GM12878 (cell line): ENCODE results near the gene OCIAD2. TPM values are rescaled to one million over a fixed set of nuclear protein-coding genes. Genes with fewer than 3 reads are reported as not detected.

Experiments
- ATF7 ChIP-seq: fragments of 450-650 bp; IDR thresholded peaks from 2 replicates; pipeline ENCODE4 v1.6.1; 2016; ENCODE audit warnings: low read depth, mild to moderate bottlenecking
- EED ChIP-seq: sonication (generic); IDR thresholded peaks from 2 replicates; pipeline ENCODE4 v1.6.1; 2016; ENCODE audit warnings: antibody characterized with exemption, low read depth
- ETV6 ChIP-seq, 2 experiments: fragments of 450-650 bp in 1 of 2; IDR thresholded peaks in 1 of 2; conservative IDR thresholded peaks in 1 of 2; 2 replicates each; pipeline ENCODE4 v1.6.1; 2014; ENCODE audit warnings: antibody characterized with exemption in 1 of 2, borderline replicate concordance in 1 of 2, low read depth in 1 of 2, mild to moderate bottlenecking in 1 of 2, moderate library complexity in 1 of 2
- FOXK2 ChIP-seq: fragments of 450-650 bp; IDR thresholded peaks from 2 replicates; pipeline ENCODE4 v1.6.1; 2017; ENCODE audit warnings: mild to moderate bottlenecking, moderate library complexity
- NR2F1 ChIP-seq: fragments of 450-650 bp; conservative IDR thresholded peaks from 2 replicates; pipeline ENCODE4 v1.6.1; 2017; ENCODE audit warnings: mild to moderate bottlenecking
- WRNIP1 ChIP-seq: IDR thresholded peaks from 2 replicates; pipeline ENCODE4 v1.6.1; 2011; ENCODE audit warnings: low read depth, low read length, improper control_type of control experiment, borderline replicate concordance
- polyA plus RNA-seq, 11 experiments: library from polyadenylated mRNA; depleted of rRNA in 4 of 11; unstranded in 6 of 11; stranded (reverse) in 5 of 11; fragments of >200 nt; fragmentation: Nextera tagmentation in 4 of 11; fragmentation: Illumina TruSeq in 1 of 11; extraction: Ambion mirVana in 4 of 11; extraction: Trizol in 1 of 11; gene quantifications; 1 replicate in 1 of 11; 2 replicates in 10 of 11; pipeline versions ENCODE4 v1.2.1 to v1.2.3, GENCODE V29; 2011 to 2016; ENCODE audit warnings: inconsistent platforms in 2 of 11, missing spikeins in 2 of 11, low read depth in 1 of 11
- total RNA-seq, 4 experiments: library from RNA; depleted of rRNA in 3 of 4; stranded (reverse); fragments of >200 nt in 3 of 4; fragmentation: Illumina TruSeq in 1 of 4; extraction: Trizol in 1 of 4; gene quantifications; 2 replicates each; pipeline versions ENCODE4 v1.2.1 to v1.2.3, GENCODE V29; 2013 to 2021
- TF ChIP-seq, protein P1 (sequence below): IDR thresholded peaks from 2 replicates; pipeline ENCODE4 v1.6.1; 2012; ENCODE audit warnings: improper control_type of control experiment, low read depth, low read length; ENCODE audit not compliant: insufficient replicate concordance
- TF ChIP-seq, protein P2 (sequence below): IDR thresholded peaks from 2 replicates; pipeline ENCODE4 v1.6.1; 2011; ENCODE audit warnings: borderline replicate concordance, low read depth, mild to moderate bottlenecking, moderate library complexity, mixed read lengths, low read length; ENCODE audit not compliant: insufficient read depth; ENCODE audit errors: extremely low read length

The OCIAD2 gene
- total and polyA plus RNA-seq, 10 of the 15 experiments (the other 5 are each of a cell fraction or from before 2014, with no cell fraction given): 42.4 to 140 (median 70.0) TPM

DNA sequence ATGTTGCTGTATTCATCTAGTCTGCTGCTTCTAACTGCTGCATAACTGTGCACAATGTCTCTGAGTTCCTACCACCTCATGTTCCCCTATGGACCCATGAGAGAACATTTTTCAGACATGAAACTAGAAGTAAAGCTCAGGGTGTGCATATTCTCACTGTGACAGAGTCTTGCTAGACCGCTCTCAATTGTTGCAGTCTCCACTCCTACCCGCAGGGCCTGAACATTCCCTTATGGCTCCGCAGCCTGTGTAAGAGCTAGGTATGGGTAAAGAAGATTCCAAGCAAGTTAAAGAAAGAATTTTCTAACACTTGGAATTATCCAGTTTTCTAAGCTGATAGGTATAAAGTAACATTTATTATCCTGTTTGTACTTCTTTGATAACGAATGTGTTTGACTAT, 5.4 kb downstream of the OCIAD2 start (continued):
- TF ChIP-seq, protein P1, sequence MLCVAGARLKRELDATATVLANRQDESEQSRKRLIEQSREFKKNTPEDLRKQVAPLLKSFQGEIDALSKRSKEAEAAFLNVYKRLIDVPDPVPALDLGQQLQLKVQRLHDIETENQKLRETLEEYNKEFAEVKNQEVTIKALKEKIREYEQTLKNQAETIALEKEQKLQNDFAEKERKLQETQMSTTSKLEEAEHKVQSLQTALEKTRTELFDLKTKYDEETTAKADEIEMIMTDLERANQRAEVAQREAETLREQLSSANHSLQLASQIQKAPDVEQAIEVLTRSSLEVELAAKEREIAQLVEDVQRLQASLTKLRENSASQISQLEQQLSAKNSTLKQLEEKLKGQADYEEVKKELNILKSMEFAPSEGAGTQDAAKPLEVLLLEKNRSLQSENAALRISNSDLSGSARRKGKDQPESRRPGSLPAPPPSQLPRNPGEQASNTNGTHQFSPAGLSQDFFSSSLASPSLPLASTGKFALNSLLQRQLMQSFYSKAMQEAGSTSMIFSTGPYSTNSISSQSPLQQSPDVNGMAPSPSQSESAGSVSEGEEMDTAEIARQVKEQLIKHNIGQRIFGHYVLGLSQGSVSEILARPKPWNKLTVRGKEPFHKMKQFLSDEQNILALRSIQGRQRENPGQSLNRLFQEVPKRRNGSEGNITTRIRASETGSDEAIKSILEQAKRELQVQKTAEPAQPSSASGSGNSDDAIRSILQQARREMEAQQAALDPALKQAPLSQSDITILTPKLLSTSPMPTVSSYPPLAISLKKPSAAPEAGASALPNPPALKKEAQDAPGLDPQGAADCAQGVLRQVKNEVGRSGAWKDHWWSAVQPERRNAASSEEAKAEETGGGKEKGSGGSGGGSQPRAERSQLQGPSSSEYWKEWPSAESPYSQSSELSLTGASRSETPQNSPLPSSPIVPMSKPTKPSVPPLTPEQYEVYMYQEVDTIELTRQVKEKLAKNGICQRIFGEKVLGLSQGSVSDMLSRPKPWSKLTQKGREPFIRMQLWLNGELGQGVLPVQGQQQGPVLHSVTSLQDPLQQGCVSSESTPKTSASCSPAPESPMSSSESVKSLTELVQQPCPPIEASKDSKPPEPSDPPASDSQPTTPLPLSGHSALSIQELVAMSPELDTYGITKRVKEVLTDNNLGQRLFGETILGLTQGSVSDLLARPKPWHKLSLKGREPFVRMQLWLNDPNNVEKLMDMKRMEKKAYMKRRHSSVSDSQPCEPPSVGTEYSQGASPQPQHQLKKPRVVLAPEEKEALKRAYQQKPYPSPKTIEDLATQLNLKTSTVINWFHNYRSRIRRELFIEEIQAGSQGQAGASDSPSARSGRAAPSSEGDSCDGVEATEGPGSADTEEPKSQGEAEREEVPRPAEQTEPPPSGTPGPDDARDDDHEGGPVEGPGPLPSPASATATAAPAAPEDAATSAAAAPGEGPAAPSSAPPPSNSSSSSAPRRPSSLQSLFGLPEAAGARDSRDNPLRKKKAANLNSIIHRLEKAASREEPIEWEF: no peak
- TF ChIP-seq ATF7: no peak
- no peak for TF ChIP-seq EED
- no peak for TF ChIP-seq ETV6 (conservative IDR thresholded peaks at IDR 0.05 in 1 of 2, IDR thresholded peaks at IDR 0.05 in 1 of 2; ENCODE audit: borderline replicate concordance in 1 of 2, low read depth in 1 of 2)
- no peak for TF ChIP-seq NR2F1
- TF ChIP-seq WRNIP1: no peak
- TF ChIP-seq, protein P2, sequence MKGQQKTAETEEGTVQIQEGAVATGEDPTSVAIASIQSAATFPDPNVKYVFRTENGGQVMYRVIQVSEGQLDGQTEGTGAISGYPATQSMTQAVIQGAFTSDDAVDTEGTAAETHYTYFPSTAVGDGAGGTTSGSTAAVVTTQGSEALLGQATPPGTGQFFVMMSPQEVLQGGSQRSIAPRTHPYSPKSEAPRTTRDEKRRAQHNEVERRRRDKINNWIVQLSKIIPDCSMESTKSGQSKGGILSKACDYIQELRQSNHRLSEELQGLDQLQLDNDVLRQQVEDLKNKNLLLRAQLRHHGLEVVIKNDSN: no peak
- no peak for TF ChIP-seq FOXK2
